GM21367 (cell line): ENCODE results near the gene KIFC3.
"Not testable (repeated sequence)": the region's sequence is repeated elsewhere in the genome, so short reads cannot be mapped to it uniquely, and the experiment has no call there.

ENCODE experiments used
- ATAC-seq: cut with Tn5 transposase; IDR thresholded peaks from one replicate; pipeline ENCODE4 v1.9.1; 2021; ENCODE audit not compliant: unreplicated experiment

Gene KIFC3, protein sequence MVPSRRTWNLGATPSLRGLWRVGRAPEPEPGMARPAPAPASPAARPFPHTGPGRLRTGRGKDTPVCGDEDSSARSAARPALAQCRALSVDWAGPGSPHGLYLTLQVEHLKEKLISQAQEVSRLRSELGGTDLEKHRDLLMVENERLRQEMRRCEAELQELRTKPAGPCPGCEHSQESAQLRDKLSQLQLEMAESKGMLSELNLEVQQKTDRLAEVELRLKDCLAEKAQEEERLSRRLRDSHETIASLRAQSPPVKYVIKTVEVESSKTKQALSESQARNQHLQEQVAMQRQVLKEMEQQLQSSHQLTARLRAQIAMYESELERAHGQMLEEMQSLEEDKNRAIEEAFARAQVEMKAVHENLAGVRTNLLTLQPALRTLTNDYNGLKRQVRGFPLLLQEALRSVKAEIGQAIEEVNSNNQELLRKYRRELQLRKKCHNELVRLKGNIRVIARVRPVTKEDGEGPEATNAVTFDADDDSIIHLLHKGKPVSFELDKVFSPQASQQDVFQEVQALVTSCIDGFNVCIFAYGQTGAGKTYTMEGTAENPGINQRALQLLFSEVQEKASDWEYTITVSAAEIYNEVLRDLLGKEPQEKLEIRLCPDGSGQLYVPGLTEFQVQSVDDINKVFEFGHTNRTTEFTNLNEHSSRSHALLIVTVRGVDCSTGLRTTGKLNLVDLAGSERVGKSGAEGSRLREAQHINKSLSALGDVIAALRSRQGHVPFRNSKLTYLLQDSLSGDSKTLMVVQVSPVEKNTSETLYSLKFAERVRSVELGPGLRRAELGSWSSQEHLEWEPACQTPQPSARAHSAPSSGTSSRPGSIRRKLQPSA

GRCh38 chr16:57802341-57803133 is at the start of gene KIFC3:
Gene KIFC3 (minus strand): TSS chr16:57802491. CDS start chr16:57798243, 4,248 bp downstream.
- no peak for ATAC-seq

DNA sequence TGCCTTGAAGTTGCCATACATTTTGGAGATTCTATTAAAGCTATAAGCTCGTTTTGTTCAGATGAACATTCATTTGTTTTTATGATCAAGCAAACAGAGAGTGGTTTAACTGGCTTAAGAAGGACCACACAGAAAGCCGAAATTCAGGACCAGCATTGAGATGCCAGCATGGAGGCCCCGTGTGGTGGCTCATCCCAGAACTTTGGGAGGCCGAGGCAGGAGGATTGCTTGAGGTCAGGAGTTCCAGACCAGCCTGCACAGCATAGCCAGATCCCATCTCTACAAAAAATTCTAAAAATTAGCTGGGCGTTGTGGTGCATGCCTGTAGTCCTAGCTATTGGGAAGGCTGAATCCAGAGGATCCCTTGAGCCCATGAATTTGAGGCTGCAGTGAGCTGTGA is 45.9 kb upstream of the KIFC3 start:
- ATAC-seq, result no peak

GRCh38 chr16:57846931-57847330 is 44.6 kb upstream of the KIFC3 start:
- ATAC-seq, result not testable (repeated sequence)

GRCh38 chr16:57846078-57846697 is 43.9 kb upstream of the KIFC3 start:
- ATAC-seq, result no peak

- no peak for ATAC-seq
Measured at GRCh38 chr16:57845115-57845514, 42.8 kb upstream of the KIFC3 start.

DNA sequence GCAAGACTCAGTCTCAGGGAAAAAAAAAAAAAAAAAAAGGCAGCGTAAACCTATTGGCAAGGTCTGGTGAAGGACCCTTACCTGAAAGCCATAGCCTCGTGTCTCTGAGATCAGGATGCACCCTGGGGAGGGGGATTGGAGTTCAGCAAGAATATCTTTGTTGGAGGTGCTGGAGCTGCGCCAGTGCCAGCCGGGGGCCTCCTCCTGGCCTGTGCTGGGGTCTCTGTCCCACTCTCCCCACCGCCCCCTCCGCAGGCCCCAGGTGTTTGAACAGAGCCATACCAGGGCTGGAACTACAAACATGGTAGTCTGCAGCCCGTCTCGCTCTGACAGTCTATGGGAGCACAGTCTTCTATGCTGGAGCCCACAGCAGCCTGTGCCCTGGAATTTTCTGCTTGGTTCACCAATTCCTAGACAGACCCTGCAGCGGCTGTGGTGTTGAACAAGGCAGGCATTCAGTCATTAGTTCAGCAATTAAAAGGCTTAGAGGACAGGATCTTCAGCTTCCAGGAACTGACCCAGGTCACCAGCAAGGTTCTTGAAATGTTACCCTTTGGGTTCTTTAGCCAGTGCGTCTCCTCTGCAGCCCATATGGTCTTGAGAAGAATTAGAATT is 42.2 kb upstream of the KIFC3 start:
- ATAC-seq, result no peak

DNA sequence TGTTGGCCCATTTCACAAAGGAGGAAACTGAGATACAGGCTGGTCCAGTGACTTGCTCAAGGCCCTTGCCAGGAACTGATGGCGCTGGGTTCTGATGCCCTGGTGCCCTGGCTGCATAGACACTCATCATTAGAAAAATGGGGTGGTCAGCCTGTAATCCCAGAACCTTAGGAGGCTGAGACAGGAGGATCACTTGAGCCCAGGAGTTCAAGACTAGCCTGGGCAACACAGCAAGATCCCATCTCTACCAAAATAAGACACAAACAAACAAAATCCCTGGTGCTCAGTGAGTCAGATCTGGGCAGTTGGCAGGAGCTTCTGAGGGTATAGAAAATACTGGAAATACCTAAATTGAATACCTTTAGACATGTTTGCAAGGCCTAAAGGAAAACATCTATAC is 41.1 kb upstream of the KIFC3 start:
- no peak for ATAC-seq

- ATAC-seq, result no peak
Measured at GRCh38 chr16:57842601-57843000, 40.3 kb upstream of the KIFC3 start.

GRCh38 chr16:57840833-57841232 is 38.5 kb upstream of the KIFC3 start:
- no peak for ATAC-seq

- no peak for ATAC-seq
Measured at GRCh38 chr16:57838161-57838560, 35.9 kb upstream of the KIFC3 start.

DNA sequence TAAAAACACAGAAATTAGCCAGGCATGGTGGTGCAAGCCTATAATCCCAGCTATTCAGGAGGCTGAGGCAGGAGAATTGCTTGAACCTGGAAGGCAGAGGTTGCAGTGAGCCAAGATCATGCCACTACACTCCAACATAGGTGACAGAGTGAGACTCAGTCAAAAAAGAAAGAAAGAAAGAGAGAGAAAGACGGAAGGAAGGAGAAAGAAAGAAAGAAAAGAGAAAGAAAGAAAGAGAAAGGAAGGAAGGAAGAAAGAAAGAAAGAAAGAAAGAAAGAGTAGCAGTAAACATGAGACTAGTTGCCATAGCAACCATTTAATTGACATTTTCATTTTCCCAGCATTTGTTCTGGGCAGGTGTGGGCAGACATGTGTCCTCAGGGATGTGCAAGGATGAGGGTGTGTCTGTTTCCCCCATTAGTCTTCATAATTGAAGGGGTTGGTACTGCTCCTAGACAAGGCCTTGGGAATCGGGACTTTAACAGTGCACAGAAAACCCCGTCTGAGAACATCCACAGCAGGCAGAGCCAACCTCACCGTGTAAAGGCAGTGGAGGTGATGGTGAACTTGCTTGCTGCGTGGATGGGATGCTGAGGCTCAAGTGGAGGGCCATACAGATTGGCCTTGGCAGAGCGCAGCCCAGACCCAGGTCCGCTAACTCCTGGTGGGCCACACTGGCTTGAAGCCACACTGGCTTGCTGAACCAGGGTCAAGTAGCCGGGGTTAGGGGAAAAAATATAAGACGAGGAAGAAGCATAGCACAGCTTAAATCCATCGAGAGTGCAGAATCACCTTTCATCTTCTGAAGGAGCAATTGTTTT is 35.2 kb upstream of the KIFC3 start:
- no peak for ATAC-seq

- ATAC-seq, result not testable (repeated sequence)
Measured at GRCh38 chr16:57835439-57835838, 33.1 kb upstream of the KIFC3 start.

DNA sequence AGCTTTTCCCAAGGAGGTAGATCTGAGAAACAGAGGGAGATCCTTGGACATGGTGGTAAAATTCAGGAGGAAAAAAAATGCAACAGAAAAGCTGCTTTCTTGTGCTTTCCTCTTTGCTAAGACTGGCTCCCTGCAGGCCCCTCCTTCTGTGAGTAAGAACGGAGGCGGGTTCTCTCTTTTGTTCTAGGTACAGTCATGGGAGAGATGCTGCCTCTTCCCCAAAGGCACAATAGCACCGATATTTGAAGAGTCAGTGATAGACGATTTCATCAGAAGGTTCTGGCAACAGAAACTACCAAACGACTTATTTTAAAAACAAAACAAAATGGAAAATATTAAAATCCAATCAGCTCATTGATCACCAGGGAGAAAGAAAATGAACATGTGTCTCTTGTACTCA is 32.6 kb upstream of the KIFC3 start:
- no peak for ATAC-seq

GRCh38 chr16:57830890-57831484 is 28.7 kb upstream of the KIFC3 start:
- ATAC-seq, result no peak

GRCh38 chr16:57829969-57830360 is 27.7 kb upstream of the KIFC3 start:
- ATAC-seq, result no peak

DNA sequence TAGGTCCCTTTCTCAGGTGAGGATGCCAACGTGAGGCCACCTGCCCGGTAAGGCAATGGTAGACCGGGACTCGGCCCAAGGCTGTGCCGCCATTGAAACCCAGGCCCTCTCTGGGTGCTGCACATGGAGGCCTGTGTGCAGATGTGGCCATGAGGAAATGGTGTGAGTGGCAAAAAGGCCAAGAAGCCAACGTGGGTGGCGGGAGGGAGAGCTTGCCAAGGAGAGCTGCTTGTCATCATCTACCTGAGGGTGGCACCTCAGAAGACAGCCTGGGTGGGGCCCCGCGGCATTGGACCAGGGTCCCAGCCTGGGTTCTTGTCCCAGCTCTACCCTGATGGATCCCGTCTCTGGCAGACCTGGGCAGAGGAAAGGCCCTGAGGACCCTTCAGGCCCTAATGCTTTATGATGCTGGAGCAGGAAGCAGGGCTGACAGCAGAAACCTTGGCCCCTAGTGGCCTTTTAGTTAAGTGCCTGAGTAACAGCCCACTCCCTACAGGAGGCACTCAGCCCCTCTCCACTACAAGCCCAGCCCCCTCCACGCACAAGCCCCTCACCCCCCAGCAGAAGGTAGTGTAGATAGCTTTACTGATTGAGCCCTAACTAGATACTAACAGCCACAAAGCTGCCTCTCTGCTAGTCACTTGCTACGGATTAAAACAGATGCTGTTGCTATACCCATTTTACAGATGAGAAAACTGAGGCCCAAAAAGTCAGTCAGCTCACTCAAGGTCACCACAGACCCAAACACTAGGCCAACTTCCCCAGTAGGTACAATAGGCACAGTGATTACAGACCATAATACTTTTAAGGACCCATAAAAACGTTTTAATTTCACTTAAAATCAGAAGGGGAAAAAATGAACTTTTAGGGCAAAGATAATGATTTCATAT is 26.2 kb upstream of the KIFC3 start:
- ATAC-seq, result no peak

GRCh38 chr16:57826706-57827625 is 24.7 kb upstream of the KIFC3 start:
- no peak for ATAC-seq
